Upper lobe of left lung (tissue), 4 donors: ENCODE measurements around the gene SCLY.

Experiments
- EP300 ChIP-seq, 4 donors: sonication (generic); formaldehyde crosslinking; IDR thresholded peaks; one replicate each; pipeline ENCODE4 v1.5.1; 2017; ENCODE audit warnings: antibody characterized with exemption in 4 of 4, control low read depth in 2 of 4
- POLR2AphosphoS5 ChIP-seq, 2 donors: sonication (generic); formaldehyde crosslinking; IDR thresholded peaks; one replicate each; pipeline ENCODE4 v1.5.1; 2017; ENCODE audit warnings: antibody characterized with exemption in 2 of 2

GRCh38 chr2:238059505-238059904, 1.3 kb upstream of the SCLY start:
- TF ChIP-seq EP300 (IDR thresholded peaks at IDR 0.05): no peak
- no peak for TF ChIP-seq POLR2AphosphoS5 (IDR thresholded peaks at IDR 0.05)
